GM18870 (cell line): ENCODE measurements around the gene EPHB2.

Source experiments
- ATAC-seq: cut with Tn5 transposase; IDR thresholded peaks from one replicate; pipeline ENCODE4 v1.9.1; 2021; ENCODE audit warnings: moderate library complexity; ENCODE audit not compliant: unreplicated experiment

EPHB2 gene

DNA sequence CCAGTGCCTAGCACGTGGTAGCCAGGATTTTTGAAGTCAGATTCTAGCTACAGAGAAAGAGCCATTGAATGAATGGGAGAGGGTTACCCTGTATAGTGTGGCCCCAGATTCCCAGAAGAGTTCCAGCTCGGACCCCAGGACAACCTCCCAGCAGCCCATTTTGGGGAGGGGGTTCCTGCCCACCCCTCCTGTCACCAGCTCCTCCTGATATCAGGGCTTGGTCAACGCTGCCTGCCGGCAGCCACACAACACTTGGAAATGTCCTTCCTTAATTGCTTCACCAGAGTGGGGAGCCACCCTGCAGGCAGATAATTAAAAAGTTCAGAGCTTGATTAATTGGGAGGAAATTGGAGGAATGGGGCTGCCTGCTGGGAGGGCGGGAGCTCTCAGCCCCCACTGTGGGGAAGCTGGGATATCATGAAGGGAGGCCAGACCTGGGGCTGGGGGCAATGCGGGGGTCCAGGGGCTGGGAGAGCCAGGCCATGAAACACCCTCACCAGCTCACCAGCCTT is 141.6 kb downstream of the EPHB2 start:
- no peak for ATAC-seq

DNA sequence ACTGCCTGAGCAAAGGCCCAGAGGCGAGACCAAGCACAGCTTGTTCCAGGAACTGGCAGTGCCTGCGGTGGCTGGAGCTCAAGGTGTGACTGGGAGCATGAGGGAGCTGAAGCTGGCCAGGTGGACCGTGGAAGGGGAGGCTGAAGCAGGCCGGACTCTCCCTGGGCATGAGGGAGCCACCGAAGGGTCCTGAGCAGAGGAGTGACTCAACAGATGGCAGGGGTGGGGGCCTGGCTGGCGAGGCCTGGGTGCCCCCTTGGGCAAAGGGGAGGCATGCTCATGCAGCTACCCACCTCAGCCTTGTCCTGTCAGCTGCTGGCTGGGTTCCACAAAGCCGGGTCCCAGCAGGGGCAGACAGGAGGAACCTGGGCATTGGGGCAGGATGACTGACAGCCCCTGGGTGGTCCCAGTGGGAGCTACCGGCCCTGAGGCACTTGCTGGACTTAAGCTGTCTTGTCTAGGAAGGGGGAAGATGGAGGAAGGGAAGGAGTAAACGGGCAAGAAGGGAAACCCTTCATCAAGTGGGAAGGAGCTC is 143.1 kb downstream of the EPHB2 start:
- no peak for ATAC-seq

DNA sequence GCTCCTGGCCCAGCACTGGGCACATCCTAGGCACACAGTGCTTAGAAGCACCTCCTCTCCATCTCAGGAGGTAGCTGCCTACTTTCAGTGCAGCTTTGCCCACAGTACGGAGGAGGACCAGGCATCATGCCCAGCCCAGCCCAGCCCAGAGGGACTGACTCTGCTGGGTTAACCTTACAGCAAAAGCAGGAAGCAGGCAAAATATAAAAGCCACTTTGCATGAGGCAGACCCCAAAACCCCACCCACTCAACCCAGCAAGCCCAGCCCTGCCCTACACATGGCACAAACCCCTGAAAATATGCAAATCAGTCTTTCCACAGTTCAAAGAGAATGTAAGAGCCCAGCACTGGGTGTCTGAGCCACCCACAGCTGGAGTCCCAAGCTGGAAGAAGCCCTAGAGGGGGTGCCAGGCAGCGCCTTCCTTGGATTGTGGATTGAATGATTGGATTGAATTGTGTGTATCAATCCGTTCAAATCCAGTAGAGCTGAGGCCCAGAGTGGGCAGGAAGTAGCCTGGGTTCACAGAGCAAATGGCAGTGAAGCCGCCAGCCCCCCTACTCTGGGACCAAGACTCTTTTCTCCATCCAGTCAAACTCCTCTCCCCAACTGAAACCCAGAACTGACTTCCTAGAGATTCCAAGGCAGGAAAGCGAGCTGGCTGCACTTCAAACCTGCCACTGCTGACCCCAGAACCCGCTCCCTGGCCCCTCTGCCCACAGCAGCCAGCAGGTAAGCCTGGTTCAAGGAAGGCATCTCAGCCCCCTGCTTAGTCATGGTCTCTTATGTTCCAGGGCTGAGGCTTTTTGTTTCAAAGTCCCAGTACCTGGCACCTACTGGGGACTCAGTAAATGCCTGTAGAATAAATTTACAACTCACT is 144.3 kb downstream of the EPHB2 start:
- no peak for ATAC-seq

DNA sequence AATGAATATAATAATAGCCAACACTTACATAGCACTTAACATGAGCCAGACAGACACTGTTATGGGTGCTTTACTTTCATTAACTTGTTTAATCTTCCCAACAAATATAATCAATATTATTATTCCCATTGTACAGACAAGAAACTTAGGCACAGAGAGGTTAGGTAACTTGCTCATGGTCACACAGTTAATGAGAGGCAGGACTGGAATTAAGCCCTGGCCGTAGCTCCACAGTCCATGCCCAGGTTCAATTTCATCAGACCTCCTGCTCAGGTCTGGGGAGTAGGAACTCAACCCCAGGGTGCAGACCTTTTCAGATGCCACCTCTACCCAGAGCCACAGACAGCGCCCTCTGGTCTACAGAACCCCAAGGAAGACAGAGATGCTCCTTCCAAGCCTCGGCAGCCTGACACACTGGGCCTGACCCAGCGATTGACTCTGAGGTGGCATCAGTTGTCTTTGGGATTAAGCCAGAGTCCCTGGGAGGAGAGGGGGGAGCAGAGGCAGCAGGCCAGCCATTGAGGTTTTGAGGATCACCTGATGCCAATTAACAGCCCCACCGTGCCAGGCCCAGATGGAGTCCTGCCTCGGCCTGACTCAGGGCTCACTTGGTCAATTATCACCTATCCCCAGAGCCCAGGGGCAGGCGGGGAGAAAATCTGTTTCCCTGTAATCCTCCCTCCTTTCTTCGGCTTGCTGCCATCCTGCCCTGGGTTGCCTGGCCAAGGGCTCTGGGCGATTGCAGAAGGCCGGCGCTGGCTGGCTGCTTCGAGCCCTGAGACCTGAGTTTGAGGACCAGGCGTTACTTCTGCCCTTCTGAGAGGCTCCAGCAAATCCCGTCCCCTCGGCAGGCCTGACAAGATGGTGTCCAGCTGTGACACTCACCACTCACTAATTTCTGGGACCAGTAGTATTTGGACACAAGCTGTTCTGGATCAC is 145.3 kb downstream of the EPHB2 start:
- no peak for ATAC-seq

DNA sequence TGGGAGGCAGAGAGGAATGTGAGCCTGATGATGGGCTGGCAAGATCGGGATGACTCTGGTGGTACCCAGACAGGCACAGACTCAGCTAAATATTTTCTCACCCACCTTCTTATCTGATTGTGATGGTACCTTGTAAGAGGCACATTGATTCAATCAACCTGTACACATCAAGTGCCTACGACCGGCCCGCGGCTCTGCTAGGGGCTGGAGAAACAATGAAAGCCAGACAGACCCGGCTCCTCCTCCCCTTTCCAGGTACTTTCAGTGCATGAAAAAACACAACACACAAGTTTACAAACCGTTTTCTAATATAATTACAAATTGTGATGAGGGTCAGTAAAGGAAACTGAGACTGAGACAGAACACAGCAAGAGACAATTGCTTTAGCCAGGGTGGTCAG is 147.0 kb downstream of the EPHB2 start:
- ATAC-seq: no peak

DNA sequence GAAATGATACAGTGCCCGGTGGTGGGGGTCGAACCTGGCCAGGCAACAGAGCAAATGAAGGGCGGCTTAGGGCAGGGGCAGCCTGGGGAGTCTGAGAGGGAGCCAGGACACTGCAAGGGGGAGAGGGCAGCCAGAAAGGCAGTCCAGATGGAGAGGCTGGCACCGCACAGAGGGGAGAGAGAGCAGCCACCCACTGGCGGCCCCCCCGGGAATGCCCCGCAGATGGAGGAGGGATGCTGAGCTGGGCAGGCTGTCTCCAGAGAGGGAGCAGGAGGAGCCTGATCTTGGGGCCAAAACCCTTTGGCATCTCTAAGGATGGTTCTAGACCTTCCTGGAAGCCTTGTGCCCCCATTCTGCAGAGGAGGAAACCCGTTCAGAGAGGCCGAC is 149.8 kb downstream of the EPHB2 start:
- no peak for ATAC-seq

DNA sequence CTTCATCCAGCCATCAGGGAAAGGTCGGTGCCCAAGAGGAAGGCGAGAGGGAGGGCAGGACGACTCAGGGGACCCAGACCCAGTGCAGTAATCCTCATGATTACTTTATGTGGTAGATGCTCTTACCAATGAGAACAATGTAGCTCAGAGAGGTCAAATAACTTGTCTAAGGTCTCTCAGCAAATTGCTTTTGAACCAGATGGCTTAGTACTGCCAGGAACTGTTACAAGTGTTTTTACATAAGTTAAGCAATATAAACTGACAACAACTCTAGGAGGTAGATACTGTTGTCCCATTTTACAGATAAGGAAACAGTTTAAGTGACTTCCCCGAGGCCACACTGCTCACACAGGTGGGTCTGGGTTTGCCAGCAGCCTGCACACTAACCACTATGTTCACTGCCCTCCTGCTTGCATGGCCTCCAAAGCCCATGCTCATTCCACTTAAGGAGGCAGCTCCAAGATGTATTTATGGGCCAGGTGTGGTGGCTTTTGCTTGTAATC is 150.3 kb downstream of the EPHB2 start:
- ATAC-seq: no peak

DNA sequence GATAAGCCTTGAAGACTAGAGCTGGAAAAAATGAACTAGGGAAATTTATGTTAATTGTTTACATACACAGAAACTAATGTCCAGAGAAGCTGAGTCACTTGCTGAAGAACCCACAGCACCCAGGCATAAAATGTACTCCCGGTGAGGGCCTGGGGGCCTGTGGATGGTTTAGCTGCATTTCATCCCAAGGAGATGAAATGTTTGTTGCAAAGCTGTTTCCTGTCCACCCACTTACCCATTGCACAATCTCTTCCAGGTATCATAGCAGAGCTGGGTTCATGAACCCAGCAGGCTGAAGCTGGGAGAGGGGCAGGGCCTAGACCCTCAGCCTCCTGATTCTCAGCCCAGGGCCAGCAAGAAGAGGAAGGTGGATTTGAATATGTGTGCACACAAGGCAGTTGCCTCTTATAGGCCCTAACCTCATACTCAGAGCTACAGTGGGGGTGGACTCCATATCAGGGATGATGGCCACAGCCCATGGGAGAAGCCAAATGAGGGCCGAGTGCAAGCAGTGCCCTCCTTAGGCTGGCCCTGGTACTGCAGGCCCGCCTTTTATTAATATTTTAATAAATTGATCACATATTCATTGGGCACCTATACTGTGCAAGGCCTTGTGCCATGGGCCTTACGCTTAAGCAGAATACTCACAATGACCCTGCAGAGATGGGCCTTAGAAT is 151.3 kb downstream of the EPHB2 start:
- no peak for ATAC-seq

DNA sequence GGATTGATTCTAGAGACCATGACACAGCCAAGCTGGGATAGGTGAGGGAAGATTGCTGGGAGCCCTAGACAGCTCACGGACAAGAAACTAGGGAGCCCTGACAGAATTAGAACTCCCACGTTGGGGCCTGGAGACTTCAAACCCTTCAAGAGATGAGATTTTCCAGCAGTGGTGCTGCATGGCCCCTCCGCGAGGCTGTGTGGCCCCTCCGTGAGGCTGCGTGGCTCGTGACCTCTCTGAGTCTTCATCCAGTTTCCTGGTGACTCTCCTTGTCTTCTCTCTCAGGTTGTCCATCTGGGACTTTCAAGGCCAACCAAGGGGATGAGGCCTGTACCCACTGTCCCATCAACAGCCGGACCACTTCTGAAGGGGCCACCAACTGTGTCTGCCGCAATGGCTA is 152.1 kb downstream of the EPHB2 start:
- ATAC-seq: no peak

DNA sequence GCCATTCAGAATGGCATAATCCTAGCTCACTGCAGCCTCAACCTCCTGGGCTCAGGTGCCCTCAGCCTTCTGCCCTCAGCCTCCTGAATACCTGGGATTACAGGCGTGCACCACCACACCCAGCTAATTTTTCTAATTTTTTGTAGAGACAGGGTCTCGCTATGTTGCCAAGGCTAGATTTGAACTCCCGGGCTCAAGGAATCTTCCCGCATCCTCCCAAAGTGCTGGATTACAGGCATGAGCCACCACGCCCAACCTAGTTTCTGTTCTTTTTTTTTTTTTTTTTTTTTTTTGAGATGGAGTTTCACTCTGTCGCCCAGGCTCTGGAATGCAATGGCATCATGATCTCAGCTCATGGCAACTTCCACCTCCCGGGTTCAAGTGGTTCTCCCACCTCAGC is 153.1 kb downstream of the EPHB2 start:
- no peak for ATAC-seq

DNA sequence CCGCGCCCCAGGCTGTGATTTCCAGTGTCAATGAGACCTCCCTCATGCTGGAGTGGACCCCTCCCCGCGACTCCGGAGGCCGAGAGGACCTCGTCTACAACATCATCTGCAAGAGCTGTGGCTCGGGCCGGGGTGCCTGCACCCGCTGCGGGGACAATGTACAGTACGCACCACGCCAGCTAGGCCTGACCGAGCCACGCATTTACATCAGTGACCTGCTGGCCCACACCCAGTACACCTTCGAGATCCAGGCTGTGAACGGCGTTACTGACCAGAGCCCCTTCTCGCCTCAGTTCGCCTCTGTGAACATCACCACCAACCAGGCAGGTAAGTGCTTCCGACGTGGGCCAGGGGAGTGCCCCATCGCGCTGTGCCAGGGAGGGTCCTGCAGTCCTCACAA is 154.2 kb downstream of the EPHB2 start:
- ATAC-seq: no peak

DNA sequence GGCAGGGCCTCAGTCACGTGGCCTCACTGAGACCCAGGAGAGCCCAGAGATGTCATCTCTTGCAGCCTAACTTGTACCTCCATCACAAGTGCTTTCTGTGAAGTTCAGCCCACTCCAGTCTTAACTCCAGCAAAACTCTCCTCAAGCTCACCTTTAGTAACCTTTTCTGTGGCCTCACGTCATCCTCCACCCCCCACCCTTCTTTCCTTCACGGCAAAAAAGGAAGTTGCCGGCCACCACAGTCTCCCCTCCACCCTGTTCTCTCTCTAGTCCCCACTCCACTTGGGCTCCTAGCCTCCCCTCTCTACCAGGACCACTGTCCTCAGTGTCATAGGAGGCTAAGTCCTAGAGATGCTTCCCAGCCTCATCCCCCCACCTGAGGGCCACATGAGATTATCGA is 155.1 kb downstream of the EPHB2 start:
- no peak for ATAC-seq

DNA sequence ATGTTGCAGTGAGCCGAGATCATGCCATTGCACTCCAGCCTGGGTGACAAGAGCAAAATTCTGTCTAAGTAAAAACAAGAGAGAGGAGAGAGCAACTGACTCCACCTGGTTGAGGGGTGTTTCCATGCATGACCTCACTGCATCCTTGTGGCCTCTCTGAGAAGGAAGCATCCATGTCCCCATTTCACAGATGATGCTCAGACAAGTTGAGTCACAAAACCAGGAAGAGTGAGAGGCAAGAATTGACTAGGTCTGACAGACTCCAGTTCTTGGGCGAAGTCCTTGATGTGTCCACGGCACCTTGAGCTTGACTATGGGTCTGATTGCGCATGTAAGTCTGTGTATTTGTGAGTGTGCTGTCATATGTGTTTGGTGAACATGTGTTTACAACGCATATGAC is 156.2 kb downstream of the EPHB2 start:
- no peak for ATAC-seq

DNA sequence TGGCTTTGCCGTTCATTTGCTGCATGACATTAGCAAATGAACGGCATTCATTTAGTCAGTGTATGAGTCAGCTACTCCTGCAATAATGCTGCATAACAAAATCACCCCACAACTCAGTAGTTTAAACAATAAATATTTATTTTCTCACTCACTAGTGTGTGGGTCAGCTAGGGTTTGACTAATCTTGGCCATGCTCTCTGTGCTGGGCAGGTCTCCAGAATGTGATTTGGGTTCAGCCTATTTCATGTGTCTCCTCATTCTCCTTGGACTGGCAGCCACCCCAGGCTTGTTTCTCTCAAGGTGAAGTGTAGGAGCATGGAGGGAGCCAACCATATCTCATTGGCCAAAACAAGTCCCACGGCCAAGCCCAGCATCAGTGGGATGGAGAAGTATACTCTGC is 157.7 kb downstream of the EPHB2 start:
- no peak for ATAC-seq

DNA sequence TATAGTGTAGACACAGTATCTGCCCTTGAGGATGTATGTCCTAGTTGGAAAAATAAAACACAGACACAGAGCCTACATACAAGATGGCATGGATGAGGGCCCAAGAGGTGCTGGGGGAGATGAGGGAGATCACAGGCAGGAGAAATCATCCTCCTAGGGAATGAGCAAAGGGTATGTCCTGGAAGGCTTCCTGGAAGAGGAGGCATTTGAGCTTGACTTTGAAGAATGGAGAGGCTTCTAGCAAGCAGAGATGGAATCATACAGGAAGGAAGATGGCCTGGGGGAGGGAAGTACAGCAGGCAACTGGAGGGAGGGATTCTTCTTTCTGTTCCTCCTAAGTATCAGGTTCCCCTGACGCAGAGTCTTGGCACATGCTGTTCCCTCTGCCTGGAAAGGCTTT is 158.7 kb downstream of the EPHB2 start:
- ATAC-seq: no peak

DNA sequence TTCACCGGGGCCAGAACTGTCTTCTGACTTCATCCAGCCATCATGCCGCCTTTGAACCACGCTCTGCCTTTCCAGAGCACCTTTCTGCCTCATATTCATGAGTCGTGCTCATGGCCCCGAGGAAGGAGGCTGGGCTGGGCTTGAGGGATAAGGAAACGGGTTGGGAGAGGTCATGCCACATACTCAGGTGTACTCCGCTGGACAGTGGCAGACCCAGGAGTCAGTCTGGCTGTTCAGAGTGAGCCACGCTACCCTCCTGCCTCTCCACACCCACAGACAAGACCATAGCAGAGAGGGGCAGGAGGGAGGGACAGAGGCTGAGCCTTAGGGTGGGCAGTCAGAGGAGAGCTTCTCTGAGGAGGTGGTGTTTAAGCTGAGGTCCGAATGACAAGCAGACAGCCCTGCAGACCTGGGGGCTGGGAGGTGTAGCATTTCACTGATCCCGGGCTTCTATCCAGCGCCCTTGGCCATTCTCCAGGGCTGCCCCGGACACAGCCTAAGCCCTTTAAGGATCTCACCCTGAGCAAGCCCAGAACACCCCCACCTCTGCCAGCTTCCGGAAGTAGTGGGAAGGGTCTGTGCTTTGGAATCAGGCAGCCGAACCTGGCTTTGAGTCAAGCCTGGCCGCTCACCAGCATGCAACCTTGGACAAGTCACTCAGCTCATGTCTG is 159.7 kb downstream of the EPHB2 start:
- ATAC-seq: no peak

DNA sequence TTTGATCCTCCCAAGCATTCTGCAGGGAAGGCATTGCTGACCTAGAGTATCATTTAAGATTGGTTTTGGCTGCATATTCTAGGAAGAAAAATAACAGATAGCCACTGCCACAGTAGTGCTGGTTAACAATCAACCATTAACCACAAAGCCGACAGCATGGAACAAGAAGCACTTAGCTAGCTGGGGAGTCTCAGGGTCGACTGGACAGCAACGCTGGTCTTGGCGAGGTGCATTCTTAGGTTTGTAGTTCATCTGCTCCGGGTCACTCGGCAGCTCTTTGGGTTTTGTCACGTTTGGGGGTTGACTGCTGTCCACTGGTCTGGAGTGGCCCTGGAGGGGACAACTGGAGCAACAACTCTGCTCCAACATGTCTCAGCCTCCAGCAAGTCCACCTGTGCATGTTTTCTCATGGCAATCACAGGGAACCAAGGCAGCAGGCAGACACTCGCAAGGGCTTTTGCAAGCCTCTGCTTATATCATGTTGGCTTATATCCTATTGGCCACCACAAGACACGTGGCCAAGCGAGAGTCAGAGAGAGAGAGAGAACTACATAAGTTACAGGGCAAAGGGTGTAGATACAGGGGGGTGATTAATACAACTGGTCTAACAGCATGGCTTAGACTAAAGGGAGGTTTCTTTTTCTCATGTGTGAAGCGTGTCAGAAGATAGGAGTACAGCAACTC is 162.5 kb downstream of the EPHB2 start:
- no peak for ATAC-seq

DNA sequence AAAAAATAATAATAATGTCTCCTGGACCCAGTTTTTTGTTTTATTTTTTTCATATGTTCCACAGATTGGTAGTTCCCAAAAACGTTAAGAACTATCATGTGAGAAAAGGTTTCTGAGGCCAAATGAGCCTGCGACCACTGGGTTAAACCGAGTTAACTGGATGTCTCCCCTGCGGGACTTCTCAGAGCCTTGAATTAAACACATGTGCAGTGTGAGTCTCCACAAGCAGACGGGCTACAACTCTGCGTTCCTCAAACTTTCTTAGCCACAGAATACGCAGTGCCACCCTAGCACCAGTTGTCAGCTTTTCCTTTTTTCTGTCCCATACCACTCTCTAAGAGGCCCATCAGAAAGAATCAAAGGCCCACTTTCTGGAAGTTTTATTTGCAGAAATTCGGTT is 164.1 kb downstream of the EPHB2 start:
- ATAC-seq: no peak

DNA sequence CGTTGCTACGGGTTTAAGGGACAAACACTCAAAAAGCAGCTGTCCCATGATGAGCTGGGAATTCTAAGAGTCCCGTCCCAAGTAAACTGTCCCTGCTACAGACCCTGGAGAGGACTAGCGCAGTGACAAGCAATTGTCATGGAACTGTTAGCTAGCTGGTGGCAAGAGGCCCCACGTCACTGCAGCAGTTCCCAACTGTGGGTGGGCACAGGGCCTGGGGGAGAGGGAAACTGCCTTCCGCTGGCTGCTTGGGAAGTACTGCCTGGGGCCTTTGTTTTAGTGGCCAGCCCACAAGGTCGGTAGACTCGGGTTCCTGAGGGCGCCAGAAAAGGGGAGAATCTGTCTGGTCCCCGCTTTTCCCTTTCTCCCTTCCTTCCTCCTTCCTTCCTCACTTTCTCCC is 164.6 kb downstream of the EPHB2 start:
- no peak for ATAC-seq

DNA sequence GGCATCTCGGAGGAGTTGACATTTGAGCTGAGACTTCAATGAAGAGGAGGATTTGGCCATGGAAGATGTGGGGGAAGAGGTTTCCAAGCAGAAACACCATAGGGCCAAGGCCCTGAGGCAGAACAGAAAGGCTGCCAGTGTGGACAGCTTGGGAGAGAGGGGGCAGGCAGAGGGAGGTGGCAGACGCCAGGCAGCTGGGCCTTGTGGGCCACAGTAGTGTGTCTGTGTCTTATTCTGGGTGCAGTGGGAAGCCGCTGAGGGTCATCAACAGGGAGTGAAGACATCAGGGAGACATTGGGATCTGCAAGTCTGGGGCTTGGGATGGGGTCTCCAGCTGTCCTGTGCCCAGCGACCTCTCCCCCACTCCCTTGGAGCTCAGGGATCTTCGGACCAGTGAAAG is 165.2 kb downstream of the EPHB2 start:
- no peak for ATAC-seq
